Heart right ventricle (tissue), 16 donors: ENCODE measurements around the gene NFU1. TPM values are rescaled to one million over a fixed set of nuclear protein-coding genes. Genes with fewer than 3 reads are reported as not detected.
A peak's percentile ranks its signal among the peaks of the same experiment; 100 is the strongest.

Experiments
- ATAC-seq, 8 donors: fragments of 200-7000 bp; cut with Tn5 transposase; one replicate each; pipeline ENCODE4 v1.9.1; 2020; ENCODE audit warnings: mild to moderate bottlenecking in 8 of 8, moderate library complexity in 8 of 8, moderate number of reproducible peaks in 1 of 8
- DNase-seq, 2 donors: peaks; one replicate each; pipeline ENCODE4 v3.0.0-alpha.2; 2020
- H3K27ac ChIP-seq, 10 donors: fragments of 200-600 bp; sonication (generic) in 2 of 10; one replicate each; pipeline versions ENCODE4 v1.5.0 to v1.8.0; 2020 to 2022; ENCODE audit warnings: mild to moderate bottlenecking in 3 of 10
- H3K27me3 ChIP-seq, 7 donors: fragments of 200-600 bp; one replicate each; pipeline ENCODE4 v1.8.0; 2021 to 2022; ENCODE audit warnings: mild to moderate bottlenecking in 2 of 7
- H3K36me3 ChIP-seq, 9 donors: fragments of 200-600 bp; sonication (generic) in 1 of 9; one replicate each; pipeline versions ENCODE4 v1.5.0 to v1.8.0; 2020 to 2022; ENCODE audit warnings: mild to moderate bottlenecking in 2 of 9
- H3K4me1 ChIP-seq, 9 donors: fragments of 200-600 bp; sonication (generic) in 1 of 9; one replicate each; pipeline versions ENCODE4 v1.5.0 to v1.8.0; 2020 to 2022; ENCODE audit warnings: mild to moderate bottlenecking in 4 of 9
- H3K4me3 ChIP-seq, 10 donors: fragments of 200-600 bp; sonication (generic) in 2 of 10; one replicate each; pipeline versions ENCODE4 v1.5.0 to v1.8.0; 2020 to 2022; ENCODE audit warnings: mild to moderate bottlenecking in 7 of 10, moderate library complexity in 2 of 10
- H3K9me3 ChIP-seq, 11 donors: fragments of 200-600 bp in 10 of 11; sonication (generic) in 2 of 11; one replicate each; pipeline versions ENCODE4 v1.5.0 to v1.8.0; 2013 to 2022; ENCODE audit warnings: mild to moderate bottlenecking in 2 of 11, control low read depth in 1 of 11, moderate library complexity in 1 of 11
- WGBS, 2 donors: extraction: QIAGEN DNeasy Blood & Tissue Kit; methylation state at CpG; one replicate each; pipeline ENCODE4 v1.1.7; 2013; ENCODE audit warnings: inconsistent platforms in 1 of 2; 5-methylcytosine and 5-hydroxymethylcytosine counted together
- intact Hi-C, 10 donors: fragments of 100-400 bp; cut with DNase I; formaldehyde crosslinking; loops; one replicate each; pipeline versions ENCODE4 v1.11.1 to v1.14.2; 2022
- long read RNA-seq, 3 donors: library from polyadenylated mRNA; unstranded; transcript quantifications; one replicate each; pipeline ENCODE4 v2.0.0, GENCODE V29; 2020 to 2021
- polyA plus RNA-seq, 2 donors: library from polyadenylated mRNA; stranded (reverse); fragments of 200-250 nt; gene quantifications; one replicate each; pipeline ENCODE4 v1.2.3, GENCODE V29; 2013
- total RNA-seq, 10 donors: library from RNA; stranded (reverse); fragmentation: NEBNext Ultra II Directional in 3 of 10; extraction: Animal tissue kit (Norgen Biotek cat#: 25700) in 3 of 10; gene quantifications; one replicate each; pipeline versions ENCODE4 v1.2.1 to v1.2.4, GENCODE V29; 2021 to 2023
- TF ChIP-seq, protein P1 (sequence below), 9 donors: fragments of 200-600 bp; sonication (generic) in 2 of 9; IDR thresholded peaks; one replicate each; pipeline versions ENCODE4 v1.5.0 to v1.8.0; 2021 to 2022; ENCODE audit warnings: antibody characterized with exemption in 9 of 9, mild to moderate bottlenecking in 5 of 9, moderate library complexity in 1 of 9
- donor health status: Arrhythmogenic right ventricular cardiomyopathy.
- donor health status: ischemic (EF 13 %, LVEDD 7.1; RV severe dilation, severe dysfunction).
- donor health status: healthy with polysubstance abuse.
- donor health status: DM: no; HTN: yes; CAD: no.
- donor health status: DM: no; HTN: no; CAD: no.
- donor health status: ischemic (EF 25% LVEDD 6.9; RV normal size, moderate dysfunction).
- donor health status: ischemic (EF 25% LVEDD 5.7; RV mildly dilated, moderate dysfunction).
- donor health status: healthy.
- donor health status: DM: yes; HTN: yes; CAD: no.
- donor health status: Ischemic cardiomyopathy.
- donor health status: ischemic (EF 35%, LVEDD 5.7; RV mildly dilated, moderate dysfunction).
- donor health status: nonischemic (EF 11% LVEDD 7.7; RV severe dilation, severe dysfunction).
- donor health status: DM: yes; HTN: yes; CAD: no.
- donor health status: PGD.
- donor health status: ischemic (EF 29% LVEDD 5.4; RV normal size, mild dysfunction).
- donor health status: nonischemic (EF 23%, LVEDD 6.1; RV moderate dilation, normal function).

The NFU1 gene
- total RNA-seq (100 to 1,000 TPM in 9 of 10 donors, 10 to 100 TPM in 1; 97.9 to 148 (median 125) TPM), polyA plus RNA-seq (10 to 100 TPM; 72.0 to 87.4 TPM)
- long read RNA-seq, donor 1, transcript NFU1-203 (8 exons, 1,467 nt): major isoform, 17 of 26 reads
- long read RNA-seq, donor 1, partial matches to known transcripts: 5 of 26 reads
- long read RNA-seq, donor 1, other reads (novel, unspliced or antisense): 4 of 26 reads
- long read RNA-seq, donor 2, transcript NFU1-203 (8 exons, 1,467 nt): major isoform, 25 of 37 reads
- long read RNA-seq, donor 2, partial matches to known transcripts: 6 of 37 reads
- long read RNA-seq, donor 2, other reads (novel, unspliced or antisense): 5 of 37 reads
- long read RNA-seq, donor 3, transcript NFU1-203 (8 exons, 1,467 nt): major isoform, 8 of 14 reads
- long read RNA-seq, donor 3, partial matches to known transcripts: 3 of 14 reads
- long read RNA-seq, donor 3, other reads (novel, unspliced or antisense): 3 of 14 reads

DNA sequence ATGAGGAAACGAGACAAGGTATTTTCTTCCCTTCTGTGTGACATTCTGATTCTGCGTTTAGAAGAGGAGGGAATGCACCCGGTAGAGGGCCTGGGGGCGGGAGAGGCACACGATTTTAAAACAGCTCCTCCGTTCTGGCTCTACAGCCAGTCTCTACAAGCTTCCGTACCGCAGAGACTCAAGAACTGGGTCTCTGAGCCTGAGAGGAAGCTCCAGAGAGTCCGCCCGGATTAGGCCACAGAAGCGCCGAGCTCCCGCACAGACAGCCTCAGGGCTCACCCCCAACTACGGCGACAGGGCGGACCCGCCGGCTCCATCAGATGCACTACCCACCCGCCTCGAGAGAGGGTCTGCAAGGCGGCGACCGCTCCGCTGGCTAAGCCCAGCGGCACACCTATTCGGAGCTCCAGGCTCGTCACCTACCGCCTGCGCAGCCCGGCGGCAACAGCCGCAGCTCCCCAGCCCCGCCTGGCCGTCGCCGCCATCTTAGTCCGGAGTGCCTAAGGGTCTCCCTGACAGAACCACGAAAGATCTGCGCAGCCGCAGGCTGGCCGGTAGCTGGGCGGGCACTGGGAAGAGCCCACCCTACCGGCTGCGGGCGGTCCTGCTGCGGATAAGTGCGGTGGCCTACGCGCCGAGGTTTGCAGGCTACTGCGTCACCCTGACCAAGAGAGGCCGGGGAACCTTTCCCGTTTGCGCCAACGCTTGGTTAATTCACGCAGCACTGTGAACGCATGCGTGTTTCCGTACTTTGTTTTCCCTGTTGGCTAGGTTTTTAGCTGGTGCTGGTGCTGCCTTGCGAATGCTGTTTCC is at the start of gene NFU1:
Gene NFU1 (minus strand): TSS at position 498 of the 813 bp plus-strand sequence. CDS start 13 bp downstream, at position 485.
- TF ChIP-seq, protein P1, sequence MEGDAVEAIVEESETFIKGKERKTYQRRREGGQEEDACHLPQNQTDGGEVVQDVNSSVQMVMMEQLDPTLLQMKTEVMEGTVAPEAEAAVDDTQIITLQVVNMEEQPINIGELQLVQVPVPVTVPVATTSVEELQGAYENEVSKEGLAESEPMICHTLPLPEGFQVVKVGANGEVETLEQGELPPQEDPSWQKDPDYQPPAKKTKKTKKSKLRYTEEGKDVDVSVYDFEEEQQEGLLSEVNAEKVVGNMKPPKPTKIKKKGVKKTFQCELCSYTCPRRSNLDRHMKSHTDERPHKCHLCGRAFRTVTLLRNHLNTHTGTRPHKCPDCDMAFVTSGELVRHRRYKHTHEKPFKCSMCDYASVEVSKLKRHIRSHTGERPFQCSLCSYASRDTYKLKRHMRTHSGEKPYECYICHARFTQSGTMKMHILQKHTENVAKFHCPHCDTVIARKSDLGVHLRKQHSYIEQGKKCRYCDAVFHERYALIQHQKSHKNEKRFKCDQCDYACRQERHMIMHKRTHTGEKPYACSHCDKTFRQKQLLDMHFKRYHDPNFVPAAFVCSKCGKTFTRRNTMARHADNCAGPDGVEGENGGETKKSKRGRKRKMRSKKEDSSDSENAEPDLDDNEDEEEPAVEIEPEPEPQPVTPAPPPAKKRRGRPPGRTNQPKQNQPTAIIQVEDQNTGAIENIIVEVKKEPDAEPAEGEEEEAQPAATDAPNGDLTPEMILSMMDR (IDR thresholded peaks at IDR 0.05): peak; percentile 64 to 82 (median 75)

DNA sequence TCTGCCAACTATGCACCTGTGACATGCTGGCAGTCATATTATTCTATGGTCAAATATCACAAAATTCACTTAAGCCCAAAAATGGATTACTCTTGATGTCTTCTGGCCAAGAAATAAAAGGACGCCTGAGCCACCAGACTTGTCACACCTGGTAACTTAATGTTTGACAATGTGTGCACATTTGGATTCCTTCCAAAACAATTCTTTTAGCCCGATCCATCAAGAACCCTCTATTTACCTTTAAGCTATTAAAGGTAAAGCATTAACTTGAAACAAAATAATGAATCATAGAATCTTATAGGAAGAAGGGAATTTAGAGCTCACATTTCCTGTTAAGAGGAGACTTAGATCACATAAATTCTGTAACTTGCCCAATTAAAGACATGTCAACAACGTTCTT is 46.5 kb upstream of the NFU1 start:
- H3K36me3 ChIP-seq: peaks cover 0 to 78% (median 10%) of the 10 kb centered on the region in 9 donors
- no peaks in the 10 kb centered on the region for H3K27me3 ChIP-seq
- TF ChIP-seq, protein P1 (IDR thresholded peaks at IDR 0.05): no peak
- intact Hi-C loops: no loop called here
- DNase-seq (no peak), ATAC-seq (no peak)
- H3K9me3 ChIP-seq: no peaks in the 10 kb centered on the region
- H3K27ac ChIP-seq: no peak overlapping the region
- 71 to 80% methylated on average over 3 of the region's 3 CpGs for WGBS, 2 donors
- H3K4me3 ChIP-seq: no peak overlapping the region
- peaks cover 0 to 11% (median 0%) of the 10 kb centered on the region in 9 donors for H3K4me1 ChIP-seq

More for the DNA sequence above, at the start of gene NFU1:
- DNase-seq (peak; percentile 94 to 95), ATAC-seq (peak; percentile 98 to 99 (median 99))
- H3K27me3 ChIP-seq: no peaks in the 10 kb centered on the region
- intact Hi-C loops: loop anchor here in 2 of 10 donors (5.0 kb wide), 1 partner anchor 50 kb away; the partner anchor contains the start of gene GFPT1 (in 2 of the 2)
- WGBS, 2 donors: 0 to 1% methylated on average over 60 of the region's 60 CpGs
- peak within 1 kb of the TSS; percentile 69 to 95 (median 88) for H3K4me3 ChIP-seq
- H3K9me3 ChIP-seq: no peaks in the 10 kb centered on the region
- H3K4me1 ChIP-seq: peaks cover 0 to 40% (median 25%) of the 10 kb centered on the region in 9 donors
- H3K36me3 ChIP-seq: peaks cover 0 to under 1% (median 0%) of the 10 kb centered on the region in 9 donors
- H3K27ac ChIP-seq: peak within 1 kb of the TSS; percentile 92 to 98 (median 95)

DNA sequence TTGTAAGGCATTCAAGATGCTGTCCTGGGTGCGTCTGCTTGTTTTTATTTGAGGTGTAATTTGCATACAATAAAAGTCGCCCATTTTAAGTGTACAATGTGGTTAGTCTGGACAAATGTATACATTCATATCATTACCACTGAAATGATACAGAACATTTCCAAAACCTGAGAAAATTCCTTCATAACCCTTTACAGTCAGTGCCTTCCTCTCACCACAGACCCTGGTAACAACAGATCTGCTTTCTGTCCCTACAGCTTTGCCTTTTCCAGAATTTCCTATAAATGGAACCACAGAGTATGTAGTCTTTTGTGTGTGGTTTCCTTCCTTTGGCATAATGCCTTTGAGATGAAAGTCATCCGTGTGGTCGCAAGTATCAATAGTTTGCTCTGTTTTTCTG is 45.8 kb upstream of the NFU1 start:
- no peaks in the 10 kb centered on the region for H3K9me3 ChIP-seq
- intact Hi-C loops: no loop called here
- 72 to 82% methylated on average over 4 of the region's 4 CpGs for WGBS, 2 donors
- peaks cover 0 to 11% (median 0%) of the 10 kb centered on the region in 9 donors for H3K4me1 ChIP-seq
- ATAC-seq (no peak), DNase-seq (no peak)
- no peak overlapping the region for H3K4me3 ChIP-seq
- peaks cover 0 to 78% (median 10%) of the 10 kb centered on the region in 9 donors for H3K36me3 ChIP-seq
- H3K27me3 ChIP-seq: no peaks in the 10 kb centered on the region
- H3K27ac ChIP-seq: no peak overlapping the region
- TF ChIP-seq, protein P1 (IDR thresholded peaks at IDR 0.05): no peak

DNA sequence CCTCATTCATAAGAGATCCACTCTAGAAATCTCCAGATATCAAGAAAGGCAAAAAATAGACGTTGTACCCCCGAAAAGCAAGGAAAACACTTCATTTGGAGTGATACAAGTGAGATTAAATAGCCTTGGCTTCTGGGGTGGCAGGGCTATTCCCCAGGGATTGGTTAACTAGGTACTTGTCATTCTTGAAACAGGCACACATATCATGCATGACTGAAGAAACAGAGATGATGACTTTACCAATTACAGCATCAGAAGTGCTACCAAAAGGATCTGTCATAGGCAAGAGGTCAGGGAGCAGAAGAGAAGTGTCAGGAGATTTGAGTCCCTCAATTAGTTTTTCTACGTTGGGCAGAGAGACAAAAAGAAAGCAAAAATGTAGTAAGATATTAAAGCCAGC is 45.2 kb upstream of the NFU1 start:
- no peak overlapping the region for H3K27ac ChIP-seq
- intact Hi-C loops: no loop called here
- TF ChIP-seq, protein P1 (IDR thresholded peaks at IDR 0.05): no peak
- peaks cover 0 to 11% (median 0%) of the 10 kb centered on the region in 9 donors for H3K4me1 ChIP-seq
- DNase-seq (no peak), ATAC-seq (no peak)
- H3K9me3 ChIP-seq: no peaks in the 10 kb centered on the region
- 79 to 83% methylated on average over 3 of the region's 3 CpGs for WGBS, 2 donors
- H3K27me3 ChIP-seq: no peaks in the 10 kb centered on the region
- H3K36me3 ChIP-seq: peaks cover 0 to 83% (median 10%) of the 10 kb centered on the region in 9 donors
- H3K4me3 ChIP-seq: no peak overlapping the region
